Non-pigmented ciliary epithelial cell (primary cell): ENCODE data around the gene FRYL.
"Not testable (repeated sequence)": the region's sequence is repeated elsewhere in the genome, so short reads cannot be mapped to it uniquely, and the experiment has no call there.

Source experiments
- DNase-seq: peaks from one replicate; pipeline ENCODE4 v3.0.0-alpha.2; 2010; ENCODE audit warnings: low read depth

Gene FRYL

DNA sequence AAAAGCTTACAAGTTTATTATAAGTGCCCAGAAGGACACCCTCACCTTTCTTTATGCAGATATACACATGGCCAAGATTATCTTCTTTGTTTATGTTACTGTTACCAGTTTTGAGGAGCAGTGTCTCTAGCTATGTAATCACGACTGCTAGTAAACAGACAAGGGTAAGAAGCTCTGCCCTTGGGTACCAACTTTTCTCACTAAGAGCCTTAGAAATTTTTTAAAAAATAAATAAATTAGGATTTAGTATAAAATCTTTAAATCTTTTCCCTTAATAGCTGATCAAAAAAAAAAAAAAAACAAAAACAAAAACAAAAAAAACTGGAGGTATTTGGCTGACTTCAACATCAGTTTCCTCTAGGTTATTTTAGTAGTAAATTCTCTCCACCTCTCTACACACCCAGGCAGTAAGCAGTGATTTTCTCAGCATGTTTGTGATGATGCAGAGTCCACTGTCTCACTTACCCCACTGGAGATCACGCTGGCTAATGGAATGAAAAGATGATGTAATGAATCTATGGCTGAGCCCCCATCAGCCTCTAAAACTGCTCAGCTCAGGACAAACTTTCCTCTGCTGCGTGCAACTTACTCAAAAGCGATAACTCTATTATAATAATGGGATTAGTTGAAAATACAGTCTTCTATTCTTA lies 125.9 kb downstream of the FRYL start:
- DNase-seq = no peak

DNA sequence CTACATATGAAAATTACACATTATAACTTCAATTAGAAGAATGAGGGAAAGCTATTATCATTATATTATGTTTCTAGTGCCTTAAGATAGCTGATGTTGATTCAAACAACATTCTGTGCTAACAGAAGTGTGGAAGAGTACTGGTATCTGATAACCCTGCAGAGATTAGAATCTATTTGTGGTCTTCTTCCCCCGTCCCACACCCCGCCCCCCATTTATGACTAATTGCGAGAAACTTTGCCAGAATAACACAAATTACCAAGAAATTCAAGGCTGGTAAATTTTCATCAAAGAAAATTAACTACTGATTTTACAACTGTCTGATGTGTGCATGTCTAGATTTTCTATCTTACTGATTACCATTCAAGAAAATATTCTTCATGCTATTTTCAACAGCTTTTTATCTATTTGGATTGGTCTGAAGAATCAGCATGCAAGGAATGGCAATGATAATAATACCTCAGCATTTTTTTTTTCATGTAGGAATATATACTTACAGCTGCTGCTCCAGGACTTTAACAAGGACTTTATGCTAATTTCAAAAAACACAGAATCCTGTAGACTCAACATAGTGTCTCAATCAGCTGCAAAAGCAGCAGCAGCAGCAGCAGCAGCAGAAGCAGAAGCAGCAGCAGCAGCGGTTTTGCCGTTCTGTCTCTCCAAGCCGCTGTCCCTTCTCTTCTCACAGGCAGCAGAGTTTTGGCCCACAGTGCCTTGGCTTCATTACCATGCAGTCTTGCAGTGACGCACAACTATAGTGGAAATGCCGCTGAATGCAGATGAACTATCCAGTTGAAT lies 126.7 kb downstream of the FRYL start:
- DNase-seq = no peak

DNA sequence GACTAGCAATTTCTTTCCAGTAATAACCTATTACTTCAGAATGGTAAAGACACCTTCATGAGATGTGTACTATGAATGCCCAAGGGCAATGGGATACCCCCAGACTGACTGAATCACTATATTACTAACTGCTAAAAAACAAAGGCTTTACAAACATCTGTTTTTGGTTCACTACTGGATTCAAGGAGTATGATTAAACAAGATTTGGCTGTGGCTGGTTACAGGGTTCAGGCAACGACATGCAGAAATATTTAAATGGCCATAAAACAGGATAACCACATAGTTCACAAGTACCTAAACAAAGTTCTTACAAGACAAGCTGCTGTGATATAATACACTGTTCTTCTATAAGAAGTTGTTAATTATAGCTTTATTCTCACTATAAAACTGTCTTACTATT lies 128.2 kb downstream of the FRYL start:
- no peak for DNase-seq

DNA sequence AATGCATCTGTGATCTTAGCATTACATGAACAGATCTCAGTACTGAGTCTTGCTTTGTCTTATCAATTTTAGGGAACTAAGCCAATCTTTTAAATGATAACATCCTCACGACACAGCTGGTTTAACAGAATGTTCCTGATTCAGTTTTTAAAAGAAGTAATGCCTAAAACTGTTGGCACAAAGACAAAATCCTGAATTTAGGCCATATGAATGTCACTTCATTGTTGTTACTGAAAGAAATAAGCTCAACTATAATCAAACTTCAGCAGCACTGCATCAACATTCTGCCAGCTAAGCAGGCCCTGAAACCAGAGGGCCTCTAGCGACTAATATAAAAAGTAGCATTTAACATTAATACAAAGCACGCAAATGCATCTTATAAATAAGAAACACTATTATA lies 130.6 kb downstream of the FRYL start:
- DNase-seq = no peak

DNA sequence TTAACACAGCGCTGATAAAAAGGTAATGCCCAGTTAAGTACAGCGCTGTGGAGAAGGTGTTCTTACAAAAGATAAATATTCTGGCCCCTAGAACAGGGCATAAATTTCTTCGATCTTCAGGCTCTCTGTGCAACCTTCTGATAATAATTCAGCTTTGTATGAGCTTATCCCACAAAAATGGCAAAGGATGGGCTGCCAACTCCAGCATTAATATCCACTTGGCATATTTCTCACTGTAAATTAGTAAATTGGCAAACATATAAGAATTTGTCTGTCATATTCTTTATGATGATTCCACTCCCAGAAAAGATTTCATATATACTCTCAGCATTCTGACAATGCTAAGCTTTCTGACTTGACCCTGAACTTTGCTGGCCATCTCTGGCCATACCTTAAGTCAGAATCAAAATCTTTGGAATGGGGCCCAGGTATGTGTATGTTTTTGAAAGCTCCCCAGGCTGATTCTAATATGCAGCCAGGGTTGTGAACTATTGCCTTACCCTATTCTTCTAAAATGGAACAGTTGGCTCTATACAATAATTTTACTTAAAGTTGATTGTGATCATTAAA lies 134.8 kb downstream of the FRYL start:
- DNase-seq = no peak

GRCh38 chr4:48642421-48643374 lies 137.4 kb downstream of the FRYL start:
- DNase-seq = no peak

- DNase-seq = no peak
These were observed 138.7 kb downstream of the FRYL start for GRCh38 chr4:48641401-48641800.

- DNase-seq = no peak
These were observed 139.4 kb downstream of the FRYL start for GRCh38 chr4:48640699-48641098.

DNA sequence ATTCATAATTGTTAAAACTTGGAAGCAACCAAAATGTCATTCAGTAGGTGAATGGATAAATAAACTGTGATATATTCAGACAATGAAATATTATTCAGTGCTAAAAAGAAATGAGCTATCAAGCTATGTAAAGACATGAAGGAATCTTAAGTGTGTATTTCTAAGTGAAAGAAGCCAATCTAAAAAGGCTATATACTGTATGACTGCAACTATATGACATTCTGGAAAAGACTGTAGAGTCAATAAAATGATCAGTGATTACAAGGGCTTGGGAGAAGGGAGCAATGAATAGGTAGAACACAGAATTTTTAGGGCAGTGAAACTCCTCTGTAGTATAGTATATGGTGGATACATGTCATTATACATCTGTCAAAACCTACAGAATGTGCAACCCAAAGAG lies 139.9 kb downstream of the FRYL start:
- no peak for DNase-seq

DNA sequence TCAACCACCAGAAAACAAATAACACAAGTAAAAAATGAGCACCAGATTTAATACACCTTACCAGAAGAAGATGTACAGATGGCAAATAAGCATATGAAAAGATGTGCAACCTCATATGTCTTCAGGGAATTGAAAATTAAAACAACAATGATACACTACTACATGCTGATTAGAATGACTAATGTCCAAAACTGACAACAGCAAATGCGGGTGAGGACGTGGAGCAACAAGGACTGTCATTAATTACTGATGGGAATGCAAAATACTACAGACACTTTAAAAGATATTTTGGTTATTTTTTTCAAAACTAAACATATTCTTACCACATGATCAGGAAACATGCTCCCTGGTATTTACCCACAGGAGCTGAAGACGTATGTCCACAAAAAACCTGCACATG lies 140.3 kb downstream of the FRYL start:
- DNase-seq = no peak

DNA sequence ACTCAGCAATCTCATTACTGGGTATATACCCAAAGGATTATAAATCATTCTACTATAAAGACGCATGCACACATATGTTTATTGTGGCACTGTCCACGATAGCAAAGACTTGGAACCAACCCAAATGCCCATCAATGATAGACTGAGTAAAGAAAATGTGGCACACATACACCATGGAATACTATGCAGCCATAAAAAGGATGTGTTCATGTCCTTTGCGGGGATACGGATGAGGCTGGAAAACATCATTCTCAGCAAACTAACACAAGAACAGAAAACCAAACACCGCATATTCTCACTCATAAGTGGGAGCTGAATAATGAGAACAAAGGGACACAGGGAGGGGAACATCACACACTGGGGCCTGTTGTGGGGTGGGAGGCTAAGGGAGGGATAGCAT lies 141.5 kb downstream of the FRYL start:
- DNase-seq = not testable (repeated sequence)

DNA sequence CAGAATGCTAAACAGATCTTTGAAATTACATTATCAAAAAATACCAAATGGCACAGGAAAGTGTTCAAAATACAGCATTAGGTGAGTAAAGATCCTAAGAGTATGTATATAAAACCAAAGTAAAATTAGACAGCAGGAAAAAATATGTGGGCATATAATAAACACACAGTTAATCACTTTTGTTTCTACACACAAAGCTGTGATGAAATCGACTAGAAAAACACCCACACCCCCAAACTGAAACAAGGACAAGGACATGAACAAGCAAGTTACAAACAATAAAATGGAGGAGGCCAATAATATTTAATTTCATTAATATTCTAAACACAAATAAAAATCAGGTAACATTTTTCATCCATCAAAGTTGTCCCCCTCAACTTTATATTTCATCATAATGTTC lies 143.2 kb downstream of the FRYL start:
- no peak for DNase-seq

GRCh38 chr4:48635980-48636379 lies 144.1 kb downstream of the FRYL start:
- DNase-seq = no peak

- DNase-seq = no peak
These were observed 144.8 kb downstream of the FRYL start for GRCh38 chr4:48635310-48635709.

GRCh38 chr4:48634688-48635308 lies 145.3 kb downstream of the FRYL start:
- DNase-seq = no peak

GRCh38 chr4:48633657-48634056 lies 146.4 kb downstream of the FRYL start:
- no peak for DNase-seq

- DNase-seq = no peak
These were observed 150.6 kb downstream of the FRYL start for GRCh38 chr4:48629458-48629857.

DNA sequence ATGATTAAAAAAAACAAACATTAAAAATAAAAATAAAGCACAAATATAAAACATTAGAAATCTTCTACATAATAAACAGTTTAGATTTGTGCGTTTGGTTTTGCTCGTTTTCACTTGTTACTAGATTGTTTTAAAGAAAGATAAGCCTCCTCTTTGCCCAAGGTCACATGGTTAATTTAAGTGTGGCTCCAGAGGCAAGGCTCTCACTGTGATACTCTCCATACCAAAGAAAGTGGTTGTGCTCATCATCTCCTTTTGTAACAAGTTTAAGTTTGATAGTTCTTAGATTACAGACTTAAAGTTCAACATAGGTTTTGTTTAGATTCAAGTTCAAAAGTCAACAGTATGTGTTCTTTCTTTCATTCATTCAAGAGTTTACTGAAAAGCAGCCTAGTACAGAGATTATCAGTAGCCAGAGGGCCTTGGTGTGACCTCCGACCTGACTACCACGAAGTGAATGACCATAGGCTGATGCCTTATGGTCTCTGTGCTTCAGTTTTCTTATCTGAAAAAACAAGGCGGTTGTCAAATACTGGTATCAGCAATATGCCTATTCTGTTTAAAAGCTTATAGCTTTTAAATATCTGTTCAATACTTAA lies 156.8 kb downstream of the FRYL start:
- DNase-seq = no peak

GRCh38 chr4:48620831-48621230 lies 159.2 kb downstream of the FRYL start:
- no peak for DNase-seq

- DNase-seq = no peak
These were observed 160.0 kb downstream of the FRYL start for GRCh38 chr4:48620093-48620492.

DNA sequence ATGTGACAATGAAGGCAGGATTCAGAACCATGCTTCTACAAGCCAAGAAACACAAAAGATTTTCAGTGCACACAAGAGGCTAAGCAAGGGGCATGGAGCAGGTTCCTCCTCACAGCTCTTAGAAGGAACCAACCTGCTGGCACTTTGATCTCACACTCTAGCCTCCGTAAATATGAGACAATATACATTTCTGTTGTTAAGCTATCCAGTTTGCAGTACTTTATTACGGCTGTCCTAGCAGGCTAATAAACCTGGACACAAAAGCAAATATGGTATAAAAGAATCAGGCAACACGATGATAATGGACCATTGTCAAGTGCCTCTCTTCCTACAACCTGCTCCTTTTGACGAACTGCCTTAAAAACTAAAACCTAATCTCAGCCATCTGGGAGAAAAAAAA lies 175.6 kb downstream of the FRYL start:
- DNase-seq = no peak
